HEK293T (cell line): ENCODE results near the gene TMEM273.

Source experiments
- ARNT ChIP-seq: fragments of 450-650 bp; IDR thresholded peaks from 2 replicates; pipeline ENCODE4 v1.6.1; 2017; ENCODE audit warnings: mild to moderate bottlenecking
- BHLHE40 ChIP-seq: fragments of 450-650 bp; IDR thresholded peaks from 2 replicates; pipeline ENCODE4 v1.6.1; 2016; ENCODE audit warnings: mild to moderate bottlenecking, moderate library complexity, borderline replicate concordance
- CTBP1 ChIP-seq: fragments of 450-650 bp; IDR thresholded peaks from 2 replicates; pipeline ENCODE4 v1.6.1; 2016; ENCODE audit warnings: borderline replicate concordance
- FOXK2 ChIP-seq: fragments of 450-650 bp; IDR thresholded peaks from 2 replicates; pipeline ENCODE4 v1.6.1; 2016; ENCODE audit warnings: mild to moderate bottlenecking
- FOXM1 ChIP-seq: fragments of 450-650 bp; IDR thresholded peaks from 2 replicates; pipeline ENCODE4 v1.6.1; 2017; ENCODE audit warnings: mild to moderate bottlenecking, borderline replicate concordance
- HDGF ChIP-seq: fragments of 450-650 bp; IDR thresholded peaks from 2 replicates; pipeline ENCODE4 v1.6.1; 2017; ENCODE audit warnings: antibody characterized with exemption, borderline replicate concordance
- PKNOX1 ChIP-seq: fragments of 450-650 bp; IDR thresholded peaks from 2 replicates; pipeline ENCODE4 v1.6.1; 2016
- SP1 ChIP-seq: fragments of 450-650 bp; IDR thresholded peaks from 2 replicates; pipeline ENCODE4 v1.6.1; 2017
- SUZ12 ChIP-seq: fragments of 450-650 bp; IDR thresholded peaks from 2 replicates; pipeline ENCODE4 v1.6.1; 2016; ENCODE audit warnings: mild to moderate bottlenecking
- TARDBP ChIP-seq: fragments of 450-650 bp; IDR thresholded peaks from 2 replicates; pipeline ENCODE4 v1.6.1; 2016

- TF ChIP-seq PKNOX1 (no peak), SP1 (no peak), TARDBP (no peak), HDGF (no peak), SUZ12 (no peak), FOXK2 (no peak), ARNT (no peak), CTBP1 (no peak), BHLHE40 (no peak), FOXM1 (no peak)
Measured at GRCh38 chr10:49179699-49180443, 8.3 kb downstream of the TMEM273 start.
